Measurements from ENCODE around the gene MATCAP1. TPM values are rescaled to one million over a fixed set of nuclear protein-coding genes. Genes with fewer than 3 reads are reported as not detected.

MATCAP1 gene
- total and polyA plus RNA-seq, 2 of the 13 experiments (the other 11 are each of a cell fraction or from before 2014, with no cell fraction given) = 11.2 to 24.5 TPM

- TF ChIP-seq AFF4 (CRISPR knock-in tag; IDR thresholded peaks at IDR 0.05) (no peak), ZMYM2 (CRISPR knock-in tag; IDR thresholded peaks at IDR 0.05) (peak; percentile 52; the same call in 1 of the 2 replicates), HNF4G (IDR thresholded peaks at IDR 0.05; ENCODE audit: borderline replicate concordance, low read depth, low read length) (0 out of 2 replicates have a peak, but pooled peaks have one; percentile 30), HNF4G (CRISPR knock-in tag; IDR thresholded peaks at IDR 0.05; ENCODE audit: borderline replicate concordance, low read depth) (peak; percentile 92), SETDB1 (CRISPR knock-in tag; IDR thresholded peaks at IDR 0.05; ENCODE audit: borderline replicate concordance) (no peak), CBFB (CRISPR knock-in tag; IDR thresholded peaks at IDR 0.05) (peak; percentile 75; the same call in 1 of the 2 replicates), TRAFD1 (CRISPR knock-in tag; IDR thresholded peaks at IDR 0.05; ENCODE audit: borderline replicate concordance) (no peak), ZNF574 (CRISPR knock-in tag; IDR thresholded peaks at IDR 0.05) (peak; percentile 87; the same call in 1 of the 2 replicates), ZBTB33 (CRISPR knock-in tag; IDR thresholded peaks at IDR 0.05) (peak; percentile 39), ATF2 (CRISPR knock-in tag; IDR thresholded peaks at IDR 0.05) (peak; percentile 76), GTF2F1 (IDR thresholded peaks at IDR 0.05; ENCODE audit: low read length) (no peak), ZNF543 (CRISPR knock-in tag; IDR thresholded peaks at IDR 0.05) (peak; percentile 85; the same call in 1 of the 2 replicates), NCOA1 (CRISPR knock-in tag; IDR thresholded peaks at IDR 0.05) (no peak), MEF2D (CRISPR knock-in tag; IDR thresholded peaks at IDR 0.05) (peak; percentile 69), HOXA7 (CRISPR knock-in tag; IDR thresholded peaks at IDR 0.05) (peak; percentile 84)
Observed at GRCh38 chr16:67173808-67174705, 9.7 kb downstream of the MATCAP1 start (continued).

Measured in HepG2 (cell line).